ENCODE results near the gene SNX32. TPM values are rescaled to one million over a fixed set of nuclear protein-coding genes. Genes with fewer than 3 reads are reported as not detected.

The SNX32 gene
- total RNA-seq, 2 experiments from 2014 or later, result 2.9 to 3.0 TPM

- ATAC-seq (no peak), DNase-seq (peak; percentile 9)
- ChIA-PET POLR2A (no interaction called here), CTCF (interaction anchor here (0.5 to 2.2 kb wide), 7 partner anchors 9 to 341 kb away, joined by 3 to 7 read pairs (median 4); partner anchors contain the start of genes CCDC85B and MUS81)
- H3K27me3 Mint-ChIP-seq, result no peaks in the 10 kb centered on the region
- no peaks in the 10 kb centered on the region for H3K9me3 Mint-ChIP-seq (ENCODE audit: low read depth)
- intact Hi-C loops (cut with DNase I, micrococcal nuclease), result no loop called here
- peaks cover 29% of the 10 kb centered on the region for H3K4me1 Mint-ChIP-seq
- H3K4me3 Mint-ChIP-seq, result no peak overlapping the region
- no peak overlapping the region for H3K27ac Mint-ChIP-seq
- H3K36me3 Mint-ChIP-seq (ENCODE audit: low read depth), result peaks cover 19% of the 10 kb centered on the region
Observed at GRCh38 chr11:65880844-65881421, 47.2 kb downstream of the SNX32 start.

- no peak overlapping the region for H3K27ac Mint-ChIP-seq
- intact Hi-C loops (cut with DNase I, micrococcal nuclease), result no loop called here
- no peak overlapping the region for H3K4me3 Mint-ChIP-seq
- DNase-seq (no peak), ATAC-seq (no peak)
- H3K36me3 Mint-ChIP-seq (ENCODE audit: low read depth), result peaks cover 28% of the 10 kb centered on the region
- POLR2A ChIA-PET, result no interaction called here
- H3K9me3 Mint-ChIP-seq (ENCODE audit: low read depth), result no peaks in the 10 kb centered on the region
- CTCF ChIA-PET, result interaction anchor here (1.0 to 2.2 kb wide), 5 partner anchors 12 to 340 kb away, joined by 3 to 7 read pairs (median 4); partner anchors contain the start of gene MUS81
- H3K4me1 Mint-ChIP-seq, result peaks cover 40% of the 10 kb centered on the region
- no peaks in the 10 kb centered on the region for H3K27me3 Mint-ChIP-seq
Observed at GRCh38 chr11:65882120-65883057, 48.6 kb downstream of the SNX32 start.

- no peaks in the 10 kb centered on the region for H3K27me3 Mint-ChIP-seq
Observed at GRCh38 chr11:65883058-65883761, 49.4 kb downstream of the SNX32 start.

GRCh38 chr11:65883786-65884715 lies 50.3 kb downstream of the SNX32 start:
- ChIA-PET CTCF (interaction anchor here (0.6 to 10.8 kb wide), 43 partner anchors 10 to 464 kb away, joined by 3 to 210 read pairs (median 4); partner anchors contain the start of genes BANF1, CFL1, FOSL1 and KAT5), POLR2A (interaction anchor here (0.7 to 1.5 kb wide), 3 partner anchors 12 to 169 kb away, joined by 3 to 6 read pairs (median 3); no protein-coding TSS in a partner anchor)
- peak overlapping the region; percentile 76 for H3K27ac Mint-ChIP-seq
- DNase-seq (no peak), ATAC-seq (no peak)
- no peak overlapping the region for H3K4me3 Mint-ChIP-seq
- no peaks in the 10 kb centered on the region for H3K27me3 Mint-ChIP-seq
- intact Hi-C loops (cut with DNase I, micrococcal nuclease), result loop anchor here (1.0 kb wide), 3 partner anchors 24 to 138 kb away; partner anchors contain the start of gene MUS81 (in 1 of the 2)
- peaks cover 47% of the 10 kb centered on the region for H3K4me1 Mint-ChIP-seq
- peaks cover 32% of the 10 kb centered on the region for H3K36me3 Mint-ChIP-seq (ENCODE audit: low read depth)
- no peaks in the 10 kb centered on the region for H3K9me3 Mint-ChIP-seq (ENCODE audit: low read depth)

More at GRCh38 chr11:65883058-65883761, 49.4 kb downstream of the SNX32 start:
- Mint-ChIP-seq H3K9me3 (ENCODE audit: low read depth) (no peaks in the 10 kb centered on the region), H3K4me1 (peaks cover 46% of the 10 kb centered on the region), H3K4me3 (no peak overlapping the region), H3K27ac (no peak overlapping the region), H3K36me3 (ENCODE audit: low read depth) (peaks cover 31% of the 10 kb centered on the region)
- intact Hi-C loops (cut with DNase I, micrococcal nuclease), result no loop called here
- no peak for DNase-seq
- ChIA-PET POLR2A (no interaction called here), CTCF (interaction anchor here (1.0 to 8.5 kb wide), 11 partner anchors 9 to 111 kb away, joined by 3 to 113 read pairs (median 12); partner anchors contain the start of genes FOSL1 and MUS81)
- ATAC-seq, result no peak

GRCh38 chr11:65884716-65885092 lies 50.9 kb downstream of the SNX32 start:
- Mint-ChIP-seq H3K27ac (peak overlapping the region; percentile 76), H3K4me3 (no peak overlapping the region), H3K36me3 (ENCODE audit: low read depth) (peaks cover 32% of the 10 kb centered on the region), H3K27me3 (no peaks in the 10 kb centered on the region), H3K9me3 (ENCODE audit: low read depth) (no peaks in the 10 kb centered on the region), H3K4me1 (peaks cover 51% of the 10 kb centered on the region)
- intact Hi-C loops (cut with DNase I, micrococcal nuclease), result loop anchor here (1.0 kb wide), 3 partner anchors 24 to 138 kb away; partner anchors contain the start of gene MUS81 (in 1 of the 2)
- ATAC-seq (peak; percentile 57), DNase-seq (peak; percentile 91)
- ChIA-PET POLR2A (interaction anchor here (0.5 to 1.5 kb wide), 5 partner anchors 13 to 462 kb away, joined by 3 to 6 read pairs (median 3); partner anchors contain the start of gene NEAT1), CTCF (interaction anchor here (0.6 to 10.8 kb wide), 47 partner anchors 8 to 465 kb away, joined by 3 to 210 read pairs (median 4); partner anchors contain the start of genes BANF1, CFL1, FOSL1 and KAT5)

- ChIA-PET CTCF (interaction anchor here (0.7 to 10.8 kb wide), 41 partner anchors 8 to 383 kb away, joined by 3 to 210 read pairs (median 5); partner anchors contain the start of genes CFL1, FOSL1, KAT5 and MUS81), POLR2A (interaction anchor here (0.5 to 1.5 kb wide), 4 partner anchors 14 to 463 kb away, joined by 3 to 6 read pairs (median 4); partner anchors contain the start of gene NEAT1)
- no peak overlapping the region for H3K4me3 Mint-ChIP-seq
- ATAC-seq (no peak), DNase-seq (no peak)
- intact Hi-C loops (cut with DNase I, micrococcal nuclease), result no loop called here
- no peaks in the 10 kb centered on the region for H3K27me3 Mint-ChIP-seq
- H3K36me3 Mint-ChIP-seq (ENCODE audit: low read depth), result peaks cover 32% of the 10 kb centered on the region
- peaks cover 52% of the 10 kb centered on the region for H3K4me1 Mint-ChIP-seq
- no peak overlapping the region for H3K27ac Mint-ChIP-seq
- no peaks in the 10 kb centered on the region for H3K9me3 Mint-ChIP-seq (ENCODE audit: low read depth)
Observed at GRCh38 chr11:65885231-65885630, 51.5 kb downstream of the SNX32 start.

- Mint-ChIP-seq H3K27me3 (no peaks in the 10 kb centered on the region), H3K4me1 (peaks cover 50% of the 10 kb centered on the region), H3K4me3 (peak overlapping the region; percentile 94), H3K9me3 (ENCODE audit: low read depth) (no peaks in the 10 kb centered on the region), H3K36me3 (ENCODE audit: low read depth) (peaks cover 32% of the 10 kb centered on the region), H3K27ac (no peak overlapping the region)
- intact Hi-C loops (cut with DNase I, micrococcal nuclease), result no loop called here
- no peak for ATAC-seq
- ChIA-PET CTCF (interaction anchor here (0.6 to 10.8 kb wide), 26 partner anchors 8 to 233 kb away, joined by 3 to 210 read pairs (median 9); partner anchors contain the start of genes CFL1, FOSL1, KAT5 and MUS81), POLR2A (no interaction called here)
- no peak for DNase-seq
Observed at GRCh38 chr11:65885808-65886536, 52.2 kb downstream of the SNX32 start.

GRCh38 chr11:65886826-65887722 lies 53.3 kb downstream of the SNX32 start:
- intact Hi-C loops (cut with DNase I, micrococcal nuclease), result no loop called here
- DNase-seq (no peak), ATAC-seq (no peak)
- no peaks in the 10 kb centered on the region for H3K27me3 Mint-ChIP-seq
- CTCF ChIA-PET, result interaction anchor here (0.6 to 10.8 kb wide), 16 partner anchors 12 to 181 kb away, joined by 3 to 210 read pairs (median 5); partner anchors contain the start of genes CFL1, FOSL1, KAT5 and MUS81
- H3K36me3 Mint-ChIP-seq (ENCODE audit: low read depth), result peaks cover 34% of the 10 kb centered on the region
- no peaks in the 10 kb centered on the region for H3K9me3 Mint-ChIP-seq (ENCODE audit: low read depth)
- POLR2A ChIA-PET, result interaction anchor here (6.0 to 6.3 kb wide), 2 partner anchors 13 to 28 kb away, joined by 59 to 68 read pairs; partner anchors contain the start of genes CFL1, FOSL1 and MUS81
- peaks cover 45% of the 10 kb centered on the region for H3K4me1 Mint-ChIP-seq
- peak overlapping the region; percentile 95 for H3K27ac Mint-ChIP-seq
- H3K4me3 Mint-ChIP-seq, result peak overlapping the region; percentile 94

Data from activated CD4-positive, alpha-beta T cell treated with anti-CD3 and anti-CD28 coated beads for 36 hours (primary cell).